Activated CD8-positive, alpha-beta memory T cell treated with anti-CD3 and anti-CD28 coated beads, Interleukin-2, amount 50 U/mL, for 24 hours (primary cell): ENCODE measurements around the gene CYP3A7.
"Not testable (repeated sequence)": the region's sequence is repeated elsewhere in the genome, so short reads cannot be mapped to it uniquely, and the experiment has no call there.

Experiments
- DNase-seq: peaks from one replicate; pipeline ENCODE4 v3.0.0-alpha.2; 2020; ENCODE audit errors: extremely low read depth

CYP3A7 gene

GRCh38 chr7:99734987-99735386 is at the start of gene CYP3A7:
Gene CYP3A7 (minus strand): TSS chr7:99735196. CDS start chr7:99735093, 103 bp downstream.
- DNase-seq = no peak

GRCh38 chr7:99784007-99784406 is 49.0 kb upstream of the CYP3A7 start, which contains the start of gene CYP3A4:
Gene CYP3A4 (minus strand): TSS chr7:99784184. CDS start chr7:99784081, 103 bp downstream.
- DNase-seq = no peak

- DNase-seq = no peak
These were observed 47.3 kb upstream of the CYP3A7 start for GRCh38 chr7:99782012-99782953.

GRCh38 chr7:99780588-99780987 is 45.6 kb upstream of the CYP3A7 start:
- DNase-seq = no peak

GRCh38 chr7:99779949-99780348 is 45.0 kb upstream of the CYP3A7 start:
- DNase-seq = no peak

GRCh38 chr7:99778880-99779279 is 43.9 kb upstream of the CYP3A7 start:
- no peak for DNase-seq

- DNase-seq = not testable (repeated sequence)
These were observed 38.4 kb upstream of the CYP3A7 start for GRCh38 chr7:99773395-99773794.

GRCh38 chr7:99772565-99772964 is 37.6 kb upstream of the CYP3A7 start:
- no peak for DNase-seq

GRCh38 chr7:99769494-99769893 is 34.5 kb upstream of the CYP3A7 start:
- DNase-seq = not testable (repeated sequence)

- no peak for DNase-seq
These were observed 33.5 kb upstream of the CYP3A7 start for GRCh38 chr7:99768471-99768870.

GRCh38 chr7:99767662-99768061 is 32.7 kb upstream of the CYP3A7 start:
- DNase-seq = no peak

GRCh38 chr7:99766484-99767099 is 31.6 kb upstream of the CYP3A7 start:
- no peak for DNase-seq

- DNase-seq = no peak
These were observed 29.5 kb upstream of the CYP3A7 start for GRCh38 chr7:99764478-99764877.

GRCh38 chr7:99762680-99763327 is 27.8 kb upstream of the CYP3A7 start:
- DNase-seq = no peak

- no peak for DNase-seq
These were observed 20.1 kb upstream of the CYP3A7 start for GRCh38 chr7:99755085-99755484.

- no peak for DNase-seq
These were observed 17.4 kb upstream of the CYP3A7 start for GRCh38 chr7:99752356-99752755.

- DNase-seq = not testable (repeated sequence)
These were observed 16.5 kb upstream of the CYP3A7 start for GRCh38 chr7:99751322-99752052.

GRCh38 chr7:99748846-99749579 is 14.0 kb upstream of the CYP3A7 start:
- no peak for DNase-seq

- not testable (repeated sequence) for DNase-seq
These were observed 11.9 kb upstream of the CYP3A7 start for GRCh38 chr7:99746915-99747314.

- DNase-seq = not testable (repeated sequence)
These were observed 10.4 kb upstream of the CYP3A7 start for GRCh38 chr7:99745395-99745794.
